HG03045 (cell line): Measurements from ENCODE around the gene HSD17B4.
"Not testable (repeated sequence)": the region's sequence is repeated elsewhere in the genome, so short reads cannot be mapped to it uniquely, and the experiment has no call there.

Experiments used
- ATAC-seq: cut with Tn5 transposase; IDR thresholded peaks from one replicate; pipeline ENCODE4 v1.9.1; 2021; ENCODE audit warnings: mild to moderate bottlenecking, moderate library complexity; ENCODE audit not compliant: unreplicated experiment

The HSD17B4 gene

GRCh38 chr5:119476341-119476740 is 24.0 kb downstream of the HSD17B4 start:
- ATAC-seq, result no peak

DNA sequence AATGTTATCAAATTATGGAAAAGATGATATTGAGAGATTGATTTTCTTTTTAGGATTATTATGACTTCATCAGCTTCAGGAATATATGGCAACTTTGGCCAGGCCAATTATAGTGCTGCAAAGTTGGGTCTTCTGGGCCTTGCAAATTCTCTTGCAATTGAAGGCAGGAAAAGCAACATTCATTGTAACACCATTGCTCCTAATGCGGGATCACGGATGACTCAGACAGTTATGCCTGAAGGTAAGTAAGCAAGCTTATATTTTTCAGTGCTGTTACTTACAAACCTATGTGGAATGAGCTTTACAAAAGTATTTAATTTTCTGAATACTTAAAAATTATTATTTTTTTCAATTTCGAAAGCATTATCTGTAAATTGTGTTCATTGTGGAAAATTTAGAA is 26.5 kb downstream of the HSD17B4 start:
- no peak for ATAC-seq

DNA sequence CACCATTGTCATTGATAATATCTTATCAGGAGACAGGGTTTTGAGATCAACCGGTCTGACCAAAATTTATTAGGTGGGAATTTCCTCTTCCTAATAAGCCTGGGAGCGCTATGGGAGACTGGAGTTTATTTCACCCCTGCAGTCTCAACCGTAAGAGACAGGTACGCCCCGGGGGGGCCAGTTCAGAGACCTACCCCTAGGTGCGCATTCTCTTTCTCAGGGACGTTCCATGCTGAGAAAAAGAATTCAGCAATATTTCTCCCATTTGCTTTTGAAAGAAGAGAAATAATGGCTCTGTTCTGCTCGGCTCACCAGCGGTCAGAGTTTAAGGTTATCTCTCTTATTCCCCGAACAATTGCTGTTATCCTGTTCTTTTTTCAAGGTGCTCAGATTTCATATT is 28.3 kb downstream of the HSD17B4 start:
- not testable (repeated sequence) for ATAC-seq

DNA sequence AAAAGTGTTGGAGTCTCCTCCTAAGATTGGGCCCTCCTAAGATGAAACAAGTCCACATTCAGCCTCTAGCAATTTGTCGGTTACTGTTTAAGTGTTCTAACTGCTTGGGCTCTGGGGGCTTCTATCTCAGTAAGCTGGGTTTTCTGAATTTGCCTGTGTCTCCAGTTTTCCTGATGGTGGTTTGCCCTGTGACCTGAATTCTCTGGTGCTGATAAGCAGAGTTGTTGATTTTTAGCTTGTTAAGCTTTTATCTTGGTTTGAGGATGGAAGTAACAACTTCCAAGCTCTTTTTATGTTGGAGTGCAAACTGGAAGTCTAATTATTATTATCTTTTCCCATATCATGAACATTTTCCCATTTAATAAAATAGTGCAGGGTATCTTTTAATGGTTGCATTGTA is 30.9 kb downstream of the HSD17B4 start:
- no peak for ATAC-seq

DNA sequence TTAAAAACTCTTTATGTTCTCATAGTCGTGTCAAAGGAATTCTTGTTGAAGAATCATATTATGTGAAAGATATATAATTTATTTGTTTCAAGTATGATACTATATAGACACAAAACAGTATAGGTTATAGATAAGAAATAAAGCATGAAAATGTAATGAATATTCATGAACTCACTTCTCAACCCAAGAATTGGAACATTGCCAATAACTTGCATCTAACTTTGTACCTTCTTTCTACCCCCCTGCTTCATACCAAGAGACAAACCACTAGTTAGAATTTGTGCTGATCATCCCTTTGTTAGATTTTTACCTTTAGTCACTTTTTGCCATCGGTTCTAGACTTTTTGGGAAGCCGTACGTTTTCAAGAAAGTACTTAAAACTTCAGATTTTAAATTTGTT is 32.6 kb downstream of the HSD17B4 start:
- ATAC-seq, result no peak

GRCh38 chr5:119501671-119502179 is 49.4 kb downstream of the HSD17B4 start:
- ATAC-seq, result no peak

- not testable (repeated sequence) for ATAC-seq
Measured at GRCh38 chr5:119503939-119504338, 51.6 kb downstream of the HSD17B4 start.

- ATAC-seq, result no peak
Measured at GRCh38 chr5:119512277-119512676, 60.0 kb downstream of the HSD17B4 start.

DNA sequence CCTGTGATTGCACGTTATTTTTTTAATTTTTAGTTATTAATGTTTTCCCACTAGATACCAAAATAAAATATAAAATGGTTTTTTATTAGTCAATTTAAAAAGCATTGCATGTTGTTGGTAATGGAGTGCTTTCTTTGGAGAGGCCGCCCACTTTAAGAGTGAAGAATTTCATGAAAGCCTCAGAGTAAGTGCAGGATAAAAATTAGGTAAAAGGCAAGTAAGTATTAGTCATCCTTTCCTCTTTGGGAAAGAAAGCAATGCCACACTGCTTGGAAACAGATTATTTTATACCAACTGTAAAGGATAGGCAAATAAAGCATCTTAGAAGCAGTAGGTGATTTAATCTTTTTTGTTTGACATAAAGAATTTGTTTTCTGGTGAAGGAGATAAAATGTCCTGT is 62.9 kb downstream of the HSD17B4 start:
- no peak for ATAC-seq

GRCh38 chr5:119517115-119517514 is 64.8 kb downstream of the HSD17B4 start:
- ATAC-seq, result not testable (repeated sequence)

GRCh38 chr5:119521232-119521631 is 68.9 kb downstream of the HSD17B4 start:
- no peak for ATAC-seq

GRCh38 chr5:119522841-119523240 is 70.5 kb downstream of the HSD17B4 start:
- ATAC-seq, result no peak

DNA sequence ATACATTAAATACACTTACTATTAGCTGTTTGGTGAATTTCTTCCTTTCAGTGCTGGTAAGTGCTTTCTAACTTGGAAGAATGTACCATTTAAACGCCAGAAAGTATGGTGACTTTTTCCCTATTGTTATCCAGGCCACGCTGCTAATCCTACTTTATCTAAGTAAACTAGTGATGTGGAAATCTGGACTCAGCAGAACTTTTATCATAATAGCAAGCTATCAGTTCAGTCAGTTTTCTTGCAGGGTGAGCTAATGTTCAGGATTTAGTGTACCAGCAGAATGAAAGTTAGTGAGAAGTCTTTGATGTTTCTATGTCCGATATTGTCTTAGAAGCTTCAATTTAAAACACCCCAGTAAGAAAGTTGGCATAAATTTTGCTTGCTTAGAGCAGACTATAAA is 72.2 kb downstream of the HSD17B4 start:
- no peak for ATAC-seq

DNA sequence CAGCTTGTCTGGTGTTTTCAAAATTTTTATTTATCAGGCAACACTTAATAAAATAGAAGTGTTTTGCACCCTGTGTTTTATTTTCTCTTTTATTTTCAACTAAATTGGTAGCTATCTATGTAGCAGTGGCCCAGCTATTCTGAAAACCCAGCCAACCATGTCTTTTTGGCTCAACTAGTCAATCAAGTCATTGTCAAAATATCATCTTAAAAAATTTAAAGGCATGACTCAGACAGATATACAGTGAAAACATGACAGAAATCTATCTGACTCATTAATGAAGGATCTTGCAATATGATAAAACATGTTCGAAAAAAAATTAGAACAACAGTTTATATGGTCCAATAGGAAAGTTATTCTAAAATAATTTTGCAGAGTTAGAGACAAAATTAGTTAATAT is 75.1 kb downstream of the HSD17B4 start:
- no peak for ATAC-seq

DNA sequence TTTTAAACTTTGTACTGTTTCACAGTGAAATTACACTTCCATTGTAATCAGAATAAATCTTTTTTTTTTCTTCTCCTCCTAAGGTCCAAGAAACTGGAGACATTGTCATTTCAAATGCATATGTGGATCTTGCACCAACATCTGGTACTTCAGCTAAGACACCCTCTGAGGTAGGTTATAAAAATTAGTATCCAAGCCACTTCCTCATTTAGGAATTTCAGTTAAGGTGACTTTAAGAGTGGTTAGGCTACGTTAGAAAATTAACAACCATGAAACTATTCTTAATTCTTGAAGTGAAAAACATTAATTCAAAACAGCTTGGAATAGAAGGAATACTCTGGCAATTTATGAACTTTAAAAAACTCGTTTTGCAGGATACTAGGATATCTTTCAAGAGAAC is 77.5 kb downstream of the HSD17B4 start:
- ATAC-seq, result no peak

DNA sequence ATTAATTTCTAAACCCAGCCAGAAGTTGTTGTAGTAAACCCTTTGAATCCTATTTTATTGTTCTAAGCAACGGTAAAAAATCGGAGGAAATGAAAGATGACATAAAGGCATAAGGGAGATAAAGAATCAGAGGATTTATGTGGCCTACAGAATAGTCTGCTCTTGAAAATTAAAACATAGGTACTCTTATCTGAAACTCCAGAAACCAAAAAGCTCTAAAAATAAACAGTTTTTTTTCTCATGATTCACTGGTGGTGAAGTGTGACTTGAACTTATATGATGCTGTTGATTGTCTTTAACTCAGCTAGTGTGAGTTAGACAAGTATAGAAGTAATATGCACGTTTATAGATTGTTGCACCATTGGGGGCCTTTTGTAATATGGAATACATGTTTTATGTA is 80.3 kb downstream of the HSD17B4 start:
- no peak for ATAC-seq

- peak; percentile 100 for ATAC-seq
Measured at GRCh38 chr5:119537704-119538103, 85.4 kb downstream of the HSD17B4 start.

DNA sequence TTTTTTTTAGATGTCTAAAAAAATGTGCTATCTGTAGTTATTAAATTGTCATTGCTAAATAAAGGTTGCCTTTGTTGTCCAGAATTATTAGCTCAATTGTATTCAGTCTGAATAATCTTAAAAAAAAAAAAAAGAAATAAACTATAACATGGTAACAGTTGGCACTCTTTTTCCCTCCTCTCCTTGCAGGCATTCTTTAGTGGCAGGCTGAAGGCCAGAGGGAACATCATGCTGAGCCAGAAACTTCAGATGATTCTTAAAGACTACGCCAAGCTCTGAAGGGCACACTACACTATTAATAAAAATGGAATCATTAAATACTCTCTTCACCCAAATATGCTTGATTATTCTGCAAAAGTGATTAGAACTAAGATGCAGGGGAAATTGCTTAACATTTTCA is 89.4 kb downstream of the HSD17B4 start:
- ATAC-seq, result no peak

DNA sequence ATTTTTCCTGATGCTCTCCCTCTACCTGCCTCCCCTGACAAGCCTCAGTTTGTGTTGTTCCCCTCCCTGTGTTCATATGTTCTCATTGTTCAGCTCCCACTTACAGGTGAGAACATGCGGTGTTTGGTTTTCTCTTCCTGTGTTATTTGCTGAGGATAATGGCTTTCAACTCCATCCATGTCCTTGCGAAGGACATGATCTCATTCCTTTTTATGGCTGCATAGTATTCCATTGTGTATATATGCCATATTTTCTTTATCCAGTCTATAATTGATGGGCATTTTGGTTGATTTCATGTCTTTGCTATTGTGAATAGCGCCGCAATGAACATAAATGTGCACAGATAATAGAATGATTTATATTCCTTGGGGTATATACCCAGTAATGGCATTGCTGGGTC is 99.5 kb downstream of the HSD17B4 start:
- ATAC-seq, result no peak

DNA sequence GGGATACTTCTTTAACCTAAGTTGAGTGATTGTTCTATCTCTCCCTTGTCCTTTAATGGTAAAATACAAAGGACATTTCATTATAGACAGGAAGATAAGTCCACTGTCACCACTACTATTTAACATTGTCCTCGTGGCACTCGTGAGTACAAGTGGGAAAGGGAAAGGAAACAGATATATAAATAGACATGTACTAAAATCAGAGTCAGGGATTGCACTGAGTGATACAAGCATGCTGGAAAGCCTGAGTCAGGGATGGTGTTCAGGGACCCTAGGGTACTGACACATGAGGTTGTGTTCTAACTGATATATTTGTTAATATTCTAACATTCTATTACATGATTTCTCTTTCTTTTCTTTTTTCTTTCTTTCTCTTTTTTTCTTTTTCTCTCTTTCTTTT is 102.3 kb downstream of the HSD17B4 start:
- ATAC-seq, result no peak

GRCh38 chr5:119570910-119571309 is 118.6 kb downstream of the HSD17B4 start:
- no peak for ATAC-seq

DNA sequence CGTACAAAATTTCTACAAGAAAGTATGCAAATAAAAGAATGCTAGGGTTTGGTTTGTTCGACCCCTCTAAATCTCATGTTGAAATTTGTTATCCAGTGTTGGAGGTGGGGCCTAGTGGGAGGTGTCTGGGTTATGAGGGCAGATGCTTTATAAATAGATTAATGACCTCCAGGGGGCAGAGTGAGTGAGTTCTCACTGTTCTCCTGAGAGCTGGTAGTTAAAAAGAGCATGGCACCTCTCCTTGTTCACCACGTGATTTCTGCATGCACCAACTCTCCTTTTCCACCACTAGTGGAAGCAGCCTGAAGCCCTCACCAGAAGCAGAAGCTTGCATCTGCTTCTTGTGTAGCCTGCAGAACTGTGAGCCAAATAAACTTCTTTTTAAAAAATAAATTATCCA is 126.6 kb downstream of the HSD17B4 start:
- no peak for ATAC-seq

DNA sequence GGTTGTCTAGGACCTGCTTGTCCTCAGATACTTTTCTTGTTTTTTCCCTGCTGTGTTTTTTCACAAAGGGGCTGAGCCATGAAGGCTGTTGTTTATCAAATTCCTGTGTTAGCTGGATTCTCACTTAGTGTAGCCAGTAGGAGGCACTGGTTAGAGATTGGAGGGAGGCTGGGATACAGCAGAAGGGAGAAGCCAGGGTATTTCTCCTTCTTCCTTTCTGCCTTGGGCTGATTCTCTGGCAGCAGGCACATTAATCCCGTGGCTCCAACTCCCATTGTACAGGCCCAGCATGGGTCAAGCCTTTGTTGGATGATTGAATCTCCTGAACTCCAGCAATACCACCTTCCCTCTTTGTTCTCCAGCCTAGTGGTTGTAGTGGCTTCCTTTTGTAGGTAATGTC is 130.7 kb downstream of the HSD17B4 start:
- no peak for ATAC-seq

- peak; percentile 81 for ATAC-seq
Measured at GRCh38 chr5:119583684-119584083, 131.4 kb downstream of the HSD17B4 start.
